GM23248 (cell line): Measurements from ENCODE around the gene PIEZO2.

Source experiments
- EZH2 ChIP-seq: fragments of 200-600 bp; sonication (generic); IDR thresholded peaks from 2 replicates; pipeline ENCODE4 v1.6.1; 2018; ENCODE audit warnings: antibody characterized with exemption, mild to moderate bottlenecking; ENCODE audit not compliant: insufficient read depth, poor library complexity, severe bottlenecking
- EZH2phosphoT487 ChIP-seq: fragments of 200-600 bp; sonication (generic); IDR thresholded peaks from 2 replicates; pipeline ENCODE4 v1.6.1; 2018; ENCODE audit warnings: antibody characterized with exemption, moderate library complexity, mild to moderate bottlenecking, low read depth; ENCODE audit not compliant: insufficient read depth

- no peak for TF ChIP-seq EZH2
- TF ChIP-seq EZH2phosphoT487, result no peak
These were observed 360.2 kb downstream of the PIEZO2 start for GRCh38 chr18:10789180-10789579.
